D721Med (cell line): ENCODE measurements around the gene MBOAT1.

Experiments used
- DNase-seq: peaks from one replicate; pipeline ENCODE4 v3.0.0; 2011; ENCODE audit warnings: low spot score; ENCODE audit not compliant: insufficient read length
- FAIRE-seq: peaks from 2 replicates; lab custom pipeline; 2011; peaks lifted over from hg19 to GRCh38; lab: Jason Lieb, UNC
- CTCF ChIP-seq: IDR thresholded peaks from 2 replicates; pipeline ENCODE4 v1.5.1; 2012; ENCODE audit warnings: mild to moderate bottlenecking, control low read depth; ENCODE audit not compliant: insufficient read depth; ENCODE audit errors: missing control alignments

Gene MBOAT1

GRCh38 chr6:20233007-20233730, 20.9 kb upstream of the MBOAT1 start:
- no peak for TF ChIP-seq CTCF
- FAIRE-seq (no peak), DNase-seq (no peak)

GRCh38 chr6:20232188-20232587, 19.9 kb upstream of the MBOAT1 start:
- FAIRE-seq (no peak), DNase-seq (no peak)
- no peak for TF ChIP-seq CTCF

GRCh38 chr6:20230401-20231119, 18.3 kb upstream of the MBOAT1 start:
- FAIRE-seq (no peak), DNase-seq (no peak)
- no peak for TF ChIP-seq CTCF

- no peak for FAIRE-seq
- TF ChIP-seq CTCF = no peak
- no peak for DNase-seq
Observed at GRCh38 chr6:20229881-20230280, 17.6 kb upstream of the MBOAT1 start.

- TF ChIP-seq CTCF = no peak
- FAIRE-seq = no peak
- no peak for DNase-seq
Observed at GRCh38 chr6:20227350-20227749, 15.1 kb upstream of the MBOAT1 start.

- DNase-seq = no peak
- no peak for TF ChIP-seq CTCF
- FAIRE-seq = no peak
Observed at GRCh38 chr6:20223141-20223540, 10.9 kb upstream of the MBOAT1 start.

GRCh38 chr6:20221421-20221820, 9.2 kb upstream of the MBOAT1 start:
- no peak for TF ChIP-seq CTCF
- no peak for DNase-seq

More at GRCh38 chr6:20221421-20221820, 9.2 kb upstream of the MBOAT1 start:
- FAIRE-seq = no peak
